ENCODE results near the gene CARM1. TPM values are rescaled to one million over a fixed set of nuclear protein-coding genes. Genes with fewer than 3 reads are reported as not detected.
A peak's percentile ranks its signal among the peaks of the same experiment; 100 is the strongest.

Gene CARM1
- total RNA-seq, 1 experiment from 2014 or later = 103 TPM

DNA sequence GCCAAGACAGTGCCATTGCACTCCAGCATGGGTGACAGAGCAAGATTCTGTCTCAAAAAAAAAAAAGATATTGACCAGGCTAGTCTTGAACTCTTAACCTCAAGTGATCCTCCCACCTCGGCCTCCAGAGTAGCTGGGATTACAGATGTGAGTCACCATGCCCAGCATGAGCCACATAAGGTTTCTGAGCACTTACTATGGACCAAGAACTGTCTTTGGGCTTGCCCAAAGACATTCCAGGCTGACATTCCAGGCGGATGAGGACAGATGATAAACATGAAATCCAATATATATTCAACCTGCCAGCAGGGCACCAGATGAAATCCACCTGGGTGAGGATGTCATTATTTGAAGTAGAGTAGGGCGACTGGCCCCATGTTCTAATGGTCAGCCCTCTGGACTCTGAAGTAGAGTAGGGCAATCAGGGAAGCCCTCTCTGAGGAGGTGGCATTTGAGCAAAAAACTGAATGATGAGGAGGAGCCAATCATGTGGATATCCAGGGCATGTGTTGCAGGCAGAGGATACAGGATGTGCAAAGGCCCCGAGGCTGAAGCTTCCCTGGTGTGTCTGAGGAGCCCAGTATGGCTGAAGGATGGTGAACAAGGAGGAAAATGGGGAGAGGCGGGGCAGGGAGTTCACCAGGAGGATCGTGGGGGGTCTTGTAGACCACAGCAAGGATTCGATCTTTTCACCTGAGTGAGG is 19.1 kb upstream of the CARM1 start:
- Histone ChIP-seq H4K20me1 (ENCODE audit: insufficient read depth) (no peaks in the 10 kb centered on the region), H3K4me1 (ENCODE audit: control insufficient read depth in 1 of 2, insufficient read depth in 2 of 2, low read length in 2 of 2) (peaks cover 2 to 16% of the 10 kb centered on the region in 2 experiments; a peak in 2 of 4 replicates), H3K27me3 (ENCODE audit: insufficient read depth, low read length) (no peaks in the 10 kb centered on the region), H3K4me3 (replicated peaks in 1 of 2; ENCODE audit: low read depth in 1 of 2, low read length in 2 of 2) (no peak overlapping the region), H3K9me2 (ENCODE audit: insufficient read depth) (no peaks in the 10 kb centered on the region), H3K79me2 (ENCODE audit: insufficient read depth, low read length) (no peaks in the 10 kb centered on the region), H3K36me3 (ENCODE audit: control insufficient read depth in 1 of 2, insufficient read depth in 2 of 2, low read length in 2 of 2) (no peaks in the 10 kb centered on the region), H3K9ac (ENCODE audit: low read length) (no peak overlapping the region; the same call in 1 of the 2 replicates), H3K9me3 (ENCODE audit: control insufficient read depth in 1 of 2, insufficient read depth in 1 of 2, low read depth in 1 of 2, low read length in 2 of 2) (no peaks in the 10 kb centered on the region), H3K4me2 (ENCODE audit: low read length) (peak overlapping the region; percentile 48), H3K27ac (ENCODE audit: low read depth, low read length) (no peak overlapping the region), H2AFZ (ENCODE audit: low read depth, low read length, poor library complexity, severe bottlenecking) (no peak overlapping the region)
- BruUV-seq (replicated peaks) = no TSS peak
- DNase-seq (ENCODE audit: low read depth, low spot score) (no peak), ATAC-seq (no peak)
- no peak for TF ChIP-seq RAD21 (IDR thresholded peaks at IDR 0.05; ENCODE audit: low read depth)
- TF ChIP-seq CEBPB (IDR thresholded peaks at IDR 0.05; ENCODE audit: low read depth) = no peak
- TF ChIP-seq YY1 (IDR thresholded peaks at IDR 0.05; ENCODE audit: extremely low read depth, insufficient replicate concordance, low read depth, low read length) = no peak
- ChIA-PET POLR2A (interaction anchor here (1.2 to 1.3 kb wide), 2 partner anchors 16 kb away, joined by 3 to 4 read pairs; partner anchors contain the start of gene TMED1), RAD21 (ENCODE audit: low non-redundant PET in 1 of 2, low total read pairs in 2 of 2, uncharacterized antibody in 2 of 2, unreplicated experiment in 2 of 2) (no interaction called here), CTCF (interaction anchor here (5.7 kb wide), 1 partner anchor 12 kb away, joined by 47 read pairs; no protein-coding TSS in a partner anchor)
- intact Hi-C loops (cut with micrococcal nuclease) = no loop called here

DNA sequence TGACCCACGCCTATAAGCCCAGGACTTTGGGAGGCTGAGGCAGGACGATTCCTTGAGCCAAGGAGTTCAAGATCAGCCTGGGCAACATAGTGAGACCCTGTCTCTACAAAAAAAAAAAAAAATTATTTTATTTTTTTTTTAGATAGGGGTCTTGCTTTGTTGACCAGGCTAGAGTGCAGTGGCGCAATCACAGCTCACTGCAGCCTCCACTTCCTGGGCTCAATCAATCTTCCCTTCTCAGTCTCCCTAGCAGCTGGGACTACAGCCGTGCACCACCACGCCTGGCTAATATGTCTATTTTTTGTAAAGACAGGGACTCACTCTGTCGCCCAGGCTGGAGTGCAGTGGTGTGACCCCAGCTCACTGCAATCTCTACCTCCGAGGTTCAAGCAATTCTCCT is 18.4 kb upstream of the CARM1 start:
- Histone ChIP-seq H3K9ac (ENCODE audit: low read length) (no peak overlapping the region), H3K4me2 (ENCODE audit: low read length) (no peak overlapping the region), H3K4me3 (replicated peaks in 1 of 2; ENCODE audit: low read depth in 1 of 2, low read length in 2 of 2) (no peak overlapping the region), H3K27me3 (ENCODE audit: insufficient read depth, low read length) (no peaks in the 10 kb centered on the region), H3K36me3 (ENCODE audit: control insufficient read depth in 1 of 2, insufficient read depth in 2 of 2, low read length in 2 of 2) (no peaks in the 10 kb centered on the region), H3K4me1 (ENCODE audit: control insufficient read depth in 1 of 2, insufficient read depth in 2 of 2, low read length in 2 of 2) (peaks cover 2 to 17% of the 10 kb centered on the region in 2 experiments; a peak in 2 of 4 replicates), H3K9me3 (ENCODE audit: control insufficient read depth in 1 of 2, insufficient read depth in 1 of 2, low read depth in 1 of 2, low read length in 2 of 2) (no peaks in the 10 kb centered on the region), H2AFZ (ENCODE audit: low read depth, low read length, poor library complexity, severe bottlenecking) (no peak overlapping the region), H3K79me2 (ENCODE audit: insufficient read depth, low read length) (no peaks in the 10 kb centered on the region), H3K27ac (ENCODE audit: low read depth, low read length) (no peak overlapping the region), H4K20me1 (ENCODE audit: insufficient read depth) (no peaks in the 10 kb centered on the region), H3K9me2 (ENCODE audit: insufficient read depth) (no peaks in the 10 kb centered on the region)
- POLR2A ChIA-PET = interaction anchor here (1.3 kb wide), 1 partner anchor 17 kb away, joined by 3 read pairs; the partner anchor contains the start of gene TMED1
- CTCF ChIA-PET = interaction anchor here (3.4 to 5.7 kb wide), 2 partner anchors 12 to 17 kb away, joined by 14 to 47 read pairs; partner anchors contain the start of gene TMED1
- no peak for DNase-seq (ENCODE audit: low read depth, low spot score)
- no TSS peak for BruUV-seq (replicated peaks)
- ATAC-seq = no peak
- TF ChIP-seq RAD21 (IDR thresholded peaks at IDR 0.05; ENCODE audit: low read depth) (no peak), SRF (IDR thresholded peaks at IDR 0.05; ENCODE audit: low read depth) (no peak), POLR2AphosphoS5 (IDR thresholded peaks at IDR 0.05; ENCODE audit: low read depth, low read length) (no peak), EZH2 (IDR thresholded peaks at IDR 0.05) (no peak), CBX3 (IDR thresholded peaks at IDR 0.05; ENCODE audit: low read depth) (no peak), SP1 (IDR thresholded peaks at IDR 0.05; ENCODE audit: low read depth) (no peak)
- TF ChIP-seq, protein P1, sequence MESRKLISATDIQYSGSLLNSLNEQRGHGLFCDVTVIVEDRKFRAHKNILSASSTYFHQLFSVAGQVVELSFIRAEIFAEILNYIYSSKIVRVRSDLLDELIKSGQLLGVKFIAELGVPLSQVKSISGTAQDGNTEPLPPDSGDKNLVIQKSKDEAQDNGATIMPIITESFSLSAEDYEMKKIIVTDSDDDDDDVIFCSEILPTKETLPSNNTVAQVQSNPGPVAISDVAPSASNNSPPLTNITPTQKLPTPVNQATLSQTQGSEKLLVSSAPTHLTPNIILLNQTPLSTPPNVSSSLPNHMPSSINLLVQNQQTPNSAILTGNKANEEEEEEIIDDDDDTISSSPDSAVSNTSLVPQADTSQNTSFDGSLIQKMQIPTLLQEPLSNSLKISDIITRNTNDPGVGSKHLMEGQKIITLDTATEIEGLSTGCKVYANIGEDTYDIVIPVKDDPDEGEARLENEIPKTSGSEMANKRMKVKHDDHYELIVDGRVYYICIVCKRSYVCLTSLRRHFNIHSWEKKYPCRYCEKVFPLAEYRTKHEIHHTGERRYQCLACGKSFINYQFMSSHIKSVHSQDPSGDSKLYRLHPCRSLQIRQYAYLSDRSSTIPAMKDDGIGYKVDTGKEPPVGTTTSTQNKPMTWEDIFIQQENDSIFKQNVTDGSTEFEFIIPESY (IDR thresholded peaks at IDR 0.05; ENCODE audit: extremely low read depth, insufficient replicate concordance, low read length) = no peak
- TF ChIP-seq, protein P2, sequence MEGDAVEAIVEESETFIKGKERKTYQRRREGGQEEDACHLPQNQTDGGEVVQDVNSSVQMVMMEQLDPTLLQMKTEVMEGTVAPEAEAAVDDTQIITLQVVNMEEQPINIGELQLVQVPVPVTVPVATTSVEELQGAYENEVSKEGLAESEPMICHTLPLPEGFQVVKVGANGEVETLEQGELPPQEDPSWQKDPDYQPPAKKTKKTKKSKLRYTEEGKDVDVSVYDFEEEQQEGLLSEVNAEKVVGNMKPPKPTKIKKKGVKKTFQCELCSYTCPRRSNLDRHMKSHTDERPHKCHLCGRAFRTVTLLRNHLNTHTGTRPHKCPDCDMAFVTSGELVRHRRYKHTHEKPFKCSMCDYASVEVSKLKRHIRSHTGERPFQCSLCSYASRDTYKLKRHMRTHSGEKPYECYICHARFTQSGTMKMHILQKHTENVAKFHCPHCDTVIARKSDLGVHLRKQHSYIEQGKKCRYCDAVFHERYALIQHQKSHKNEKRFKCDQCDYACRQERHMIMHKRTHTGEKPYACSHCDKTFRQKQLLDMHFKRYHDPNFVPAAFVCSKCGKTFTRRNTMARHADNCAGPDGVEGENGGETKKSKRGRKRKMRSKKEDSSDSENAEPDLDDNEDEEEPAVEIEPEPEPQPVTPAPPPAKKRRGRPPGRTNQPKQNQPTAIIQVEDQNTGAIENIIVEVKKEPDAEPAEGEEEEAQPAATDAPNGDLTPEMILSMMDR (IDR thresholded peaks at IDR 0.05 in 2 of 3, conservative IDR thresholded peaks at IDR 0.05 in 1 of 3; ENCODE audit: borderline replicate concordance in 1 of 3, insufficient read depth in 1 of 3, low read depth in 2 of 3, low read length in 2 of 3) = no peak
- intact Hi-C loops (cut with micrococcal nuclease) = no loop called here
- RAD21 ChIA-PET (ENCODE audit: low non-redundant PET in 1 of 2, low total read pairs in 2 of 2, uncharacterized antibody in 2 of 2, unreplicated experiment in 2 of 2) = interaction anchor here in 1 of 2 experiments (0.6 kb wide), 1 partner anchor 20 kb away, joined by 4 read pairs; no protein-coding TSS in a partner anchor
